Measurements from ENCODE around the gene TUBA1C. TPM values are rescaled to one million over a fixed set of nuclear protein-coding genes. Genes with fewer than 3 reads are reported as not detected.

Gene TUBA1C
- polyA plus RNA-seq, 1 donor (not counting 4 experiments of a cell fraction or from before 2014, with no cell fraction given): 1,922 TPM

GRCh38 chr12:49294804-49295081 is 29.9 kb downstream of the TUBA1C start:
- no peak for TF ChIP-seq EZH2 (IDR thresholded peaks at IDR 0.05; ENCODE audit: low read length)
- TF ChIP-seq CTCF (optimal IDR thresholded peaks at IDR 0.05 in 1 of 3, IDR thresholded peaks at IDR 0.05 in 1 of 3, conservative IDR thresholded peaks at IDR 0.05 in 1 of 3; ENCODE audit: extremely low read depth in 1 of 3, insufficient read depth in 2 of 3, low read length in 3 of 3): no peak
- Histone ChIP-seq H4K20me1 (ENCODE audit: control insufficient read depth, extremely low read depth, insufficient read depth, low read length) (no peaks in the 10 kb centered on the region), H3K9me3 (ENCODE audit: control insufficient read depth, low read depth, low read length) (no peaks in the 10 kb centered on the region), H3K27ac (ENCODE audit: control insufficient read depth, insufficient read depth, low read length) (no peak overlapping the region), H3K4me2 (ENCODE audit: control insufficient read depth, extremely low read depth, insufficient read depth, low read depth, low read length) (no peak overlapping the region), H3K27me3 (ENCODE audit: control insufficient read depth, extremely low read depth, insufficient read depth, low read length) (peaks cover 47% of the 10 kb centered on the region), H3K9ac (ENCODE audit: control insufficient read depth, extremely low read depth, insufficient read depth, low read length) (no peak overlapping the region), H3K79me2 (ENCODE audit: control insufficient read depth, insufficient read depth, low read length) (no peaks in the 10 kb centered on the region), H3K9me1 (ENCODE audit: control insufficient read depth, extremely low read depth, insufficient read depth, low read length) (no peaks in the 10 kb centered on the region), H3K4me3 (ENCODE audit: control insufficient read depth in 2 of 3, extremely low read depth in 1 of 3, insufficient read depth in 2 of 3, low read depth in 1 of 3, low read length in 3 of 3) (no peak overlapping the region), H3K36me3 (ENCODE audit: control insufficient read depth in 2 of 2, extremely low read depth in 1 of 2, insufficient read depth in 2 of 2, low read length in 2 of 2) (no peaks in the 10 kb centered on the region), H3K4me1 (ENCODE audit: control insufficient read depth, extremely low read depth, insufficient read depth, low read length) (peaks cover 13% of the 10 kb centered on the region), H2AFZ (ENCODE audit: control insufficient read depth, low read length) (no peak overlapping the region)
- dilution Hi-C loops (cut with MboI; ENCODE audit: extremely low pct_ligation_motif_present, low sequenced_read_pairs): no loop called here
- DNase-seq (ENCODE audit: low read depth, low spot score) (no peak), FAIRE-seq (no peak)

GRCh38 chr12:49295082-49295936 is 30.4 kb downstream of the TUBA1C start, which contains the start of gene PRPH:
PRPH (plus strand) TSS chr12:49295147; CDS start chr12:49295201, 54 bp downstream.
- Histone ChIP-seq H3K4me1 (ENCODE audit: control insufficient read depth, extremely low read depth, insufficient read depth, low read length) (peaks cover 13% of the 10 kb centered on the region), H3K9ac (ENCODE audit: control insufficient read depth, extremely low read depth, insufficient read depth, low read length) (no peak within 1 kb of the TSS), H3K27ac (ENCODE audit: control insufficient read depth, insufficient read depth, low read length) (no peak within 1 kb of the TSS), H3K9me1 (ENCODE audit: control insufficient read depth, extremely low read depth, insufficient read depth, low read length) (no peaks in the 10 kb centered on the region), H2AFZ (ENCODE audit: control insufficient read depth, low read length) (peak within 1 kb of the TSS; percentile 27), H3K36me3 (ENCODE audit: control insufficient read depth in 2 of 2, extremely low read depth in 1 of 2, insufficient read depth in 2 of 2, low read length in 2 of 2) (no peaks in the 10 kb centered on the region), H3K79me2 (ENCODE audit: control insufficient read depth, insufficient read depth, low read length) (no peaks in the 10 kb centered on the region), H3K27me3 (ENCODE audit: control insufficient read depth, extremely low read depth, insufficient read depth, low read length) (peaks cover 47% of the 10 kb centered on the region), H3K9me3 (ENCODE audit: control insufficient read depth, low read depth, low read length) (no peaks in the 10 kb centered on the region), H3K4me2 (ENCODE audit: control insufficient read depth, extremely low read depth, insufficient read depth, low read depth, low read length) (no peak within 1 kb of the TSS), H4K20me1 (ENCODE audit: control insufficient read depth, extremely low read depth, insufficient read depth, low read length) (no peaks in the 10 kb centered on the region), H3K4me3 (ENCODE audit: control insufficient read depth in 2 of 3, extremely low read depth in 1 of 3, insufficient read depth in 2 of 3, low read depth in 1 of 3, low read length in 3 of 3) (no peak within 1 kb of the TSS)
- dilution Hi-C loops (cut with MboI; ENCODE audit: extremely low pct_ligation_motif_present, low sequenced_read_pairs): no loop called here
- peak; percentile 79 for TF ChIP-seq EZH2 (IDR thresholded peaks at IDR 0.05; ENCODE audit: low read length)
- no peak for TF ChIP-seq CTCF (optimal IDR thresholded peaks at IDR 0.05 in 1 of 3, IDR thresholded peaks at IDR 0.05 in 1 of 3, conservative IDR thresholded peaks at IDR 0.05 in 1 of 3; ENCODE audit: extremely low read depth in 1 of 3, insufficient read depth in 2 of 3, low read length in 3 of 3)
- FAIRE-seq: no peak
- DNase-seq (ENCODE audit: low read depth, low spot score): no peak
